Activated naive CD4-positive, alpha-beta T cell treated with Interleukin-2 at 50 U/mL for 16 hours (primary cell): ENCODE measurements around the gene PACSIN1.
"Not testable (repeated sequence)": the region's sequence is repeated elsewhere in the genome, so short reads cannot be mapped to it uniquely, and the experiment has no call there.

ENCODE experiments used
- DNase-seq: peaks from one replicate; pipeline ENCODE4 v3.0.0-alpha.2; 2020

The PACSIN1 gene

DNA sequence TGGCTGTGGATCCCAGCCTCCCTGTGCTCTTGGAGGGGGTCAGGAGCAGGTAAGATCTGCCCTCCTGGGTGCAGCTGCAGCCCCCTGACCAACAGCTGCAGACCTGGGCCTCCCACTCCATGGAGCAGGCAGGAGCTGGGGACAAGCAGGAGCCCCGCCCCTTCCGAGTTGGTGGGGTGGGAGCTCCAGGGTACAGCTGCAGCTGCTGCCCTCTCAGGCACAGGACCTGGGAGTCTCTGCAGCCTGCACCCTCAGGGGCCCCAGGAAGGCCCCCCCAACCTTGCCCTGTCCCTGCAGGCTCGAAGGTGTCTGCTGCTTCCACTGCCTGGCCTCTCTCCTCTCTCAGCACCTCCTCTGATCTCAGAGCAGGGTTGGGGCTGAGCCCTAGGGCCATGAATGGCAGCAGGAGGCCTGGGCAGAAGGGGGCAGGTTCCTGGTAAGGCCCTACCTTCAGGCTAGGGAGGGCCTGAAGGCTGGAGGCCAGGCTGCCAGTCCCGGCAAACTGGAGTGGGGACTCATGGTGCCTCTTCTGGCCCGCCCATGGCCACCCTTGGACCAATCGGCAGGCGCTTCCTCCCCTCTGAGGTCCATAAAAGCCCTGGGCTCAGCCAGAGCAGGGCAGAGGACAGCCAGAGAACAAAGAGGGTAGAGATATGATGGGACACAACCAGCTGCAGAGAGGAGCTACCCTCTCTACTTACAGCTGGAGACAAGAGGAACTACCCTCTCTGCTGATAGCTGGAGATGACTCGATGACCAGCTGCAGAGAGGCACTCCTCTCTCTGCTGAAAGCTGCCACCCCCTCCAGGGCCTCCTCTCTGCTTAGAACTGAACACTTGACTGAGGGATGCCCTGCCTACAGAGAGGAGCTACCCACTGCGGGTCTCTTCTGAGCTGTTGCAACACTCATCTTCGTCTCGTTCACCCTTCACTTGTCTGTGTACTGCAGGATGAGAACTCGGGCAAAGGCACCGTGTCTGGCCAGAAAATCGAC lies 7.8 kb upstream of the PACSIN1 start:
- no peak for DNase-seq

DNA sequence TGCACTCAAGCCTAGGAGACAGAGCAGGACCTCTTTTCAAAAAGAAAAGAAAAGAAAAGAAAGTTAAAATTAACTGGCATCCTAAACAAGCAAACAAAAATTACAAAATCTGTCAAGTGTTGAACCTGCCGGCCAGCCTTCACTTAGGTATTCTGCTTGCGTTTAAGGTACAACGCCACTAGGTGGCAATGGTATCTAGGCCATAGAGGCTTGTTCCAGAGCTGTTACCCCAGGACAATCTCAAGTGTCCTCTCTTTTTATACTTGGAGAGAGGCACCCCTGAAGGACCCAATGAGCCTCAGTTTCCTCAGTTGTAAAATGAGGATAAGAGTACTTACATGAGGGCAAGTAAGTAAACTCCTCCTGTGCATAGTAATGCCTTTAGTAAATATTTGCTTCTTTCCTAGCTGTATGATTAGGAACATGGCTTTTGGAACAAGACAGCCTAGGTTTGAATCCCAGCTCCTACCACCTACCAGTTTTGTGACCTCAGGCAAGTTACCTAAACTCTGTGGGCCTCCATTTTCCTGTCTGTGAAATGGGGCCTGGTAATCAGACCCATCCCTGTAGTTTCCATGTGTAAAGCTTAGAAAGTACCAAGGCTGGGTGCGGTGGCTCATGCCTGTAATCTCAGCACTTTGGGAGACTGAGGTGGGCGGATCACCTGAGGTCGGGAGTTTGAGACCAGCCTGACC lies 5.8 kb upstream of the PACSIN1 start:
- peak; percentile 44 for DNase-seq

DNA sequence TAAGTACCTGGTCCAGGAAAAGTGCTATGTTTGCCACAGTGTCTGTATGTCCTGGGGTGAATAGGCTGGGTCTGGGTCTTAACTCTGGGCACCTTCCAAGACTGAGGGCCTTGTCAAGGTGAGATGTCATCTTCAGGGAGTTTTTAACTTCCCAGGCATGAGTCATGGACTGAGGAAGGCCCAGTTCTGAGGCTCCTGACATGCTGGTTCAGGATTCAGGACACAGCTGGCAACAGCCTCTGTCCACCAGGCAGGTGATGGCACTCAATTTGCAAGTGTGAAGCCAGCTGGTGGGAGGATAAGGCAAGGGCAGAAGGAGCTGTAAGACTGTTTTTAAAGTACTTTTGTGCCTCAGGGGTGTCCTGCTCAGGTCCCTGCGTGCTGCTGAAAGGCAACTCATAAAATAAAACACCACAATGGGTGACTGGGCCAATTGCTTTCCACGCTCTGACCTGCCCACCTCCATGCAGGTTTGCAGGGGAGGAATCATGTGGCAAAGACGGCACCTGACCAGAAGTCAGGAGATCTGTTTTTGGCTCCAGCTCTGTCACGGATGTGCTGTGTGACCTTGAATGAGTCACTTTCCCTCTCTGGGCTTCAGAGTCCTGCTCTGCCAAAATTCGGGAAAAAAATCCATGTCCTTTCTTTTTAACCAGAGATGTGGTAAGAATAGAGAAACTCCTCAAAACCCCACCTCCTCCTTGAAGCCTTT lies 4.9 kb upstream of the PACSIN1 start:
- no peak for DNase-seq

DNA sequence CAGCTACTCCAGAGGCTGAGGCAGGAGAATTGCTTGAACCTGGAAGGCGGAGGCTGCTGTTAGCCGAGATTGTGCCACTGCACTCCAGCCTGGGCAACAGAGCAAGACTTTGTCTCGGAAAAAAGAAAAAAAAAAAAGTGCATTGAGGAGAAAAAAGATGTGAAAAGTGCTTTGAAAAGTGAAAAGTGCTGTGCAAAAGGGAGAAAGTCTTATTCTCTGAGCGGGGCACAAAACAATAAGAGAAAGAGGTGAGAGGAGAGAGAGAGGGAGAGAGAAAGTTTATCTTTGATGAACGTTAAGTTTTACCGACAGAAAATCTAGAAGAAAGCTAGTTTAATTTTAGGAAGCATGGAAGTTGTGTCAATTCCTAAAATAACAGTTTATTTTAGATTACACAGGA lies 3.9 kb upstream of the PACSIN1 start:
- DNase-seq = no peak

DNA sequence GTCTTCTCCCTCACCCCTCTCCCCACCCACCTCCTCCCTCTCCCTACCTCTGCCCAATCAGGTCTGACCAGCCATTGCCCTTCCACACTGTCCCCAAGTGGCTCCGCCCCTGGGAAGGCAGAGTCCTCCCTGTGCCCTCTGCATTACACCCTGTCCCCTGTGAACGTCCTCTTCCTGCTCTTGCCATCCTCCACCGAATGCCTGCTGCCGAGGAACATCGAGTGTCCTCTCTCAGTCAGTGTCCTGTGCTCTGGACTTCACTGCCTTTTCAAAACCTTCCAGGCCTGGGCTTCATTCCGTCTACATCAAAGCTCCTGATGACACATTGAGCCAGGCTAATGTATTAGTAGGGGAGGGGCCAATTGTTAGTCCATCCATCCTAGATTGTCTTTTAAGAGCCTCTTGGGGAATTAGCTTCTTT lies 3.3 kb upstream of the PACSIN1 start:
- no peak for DNase-seq

DNA sequence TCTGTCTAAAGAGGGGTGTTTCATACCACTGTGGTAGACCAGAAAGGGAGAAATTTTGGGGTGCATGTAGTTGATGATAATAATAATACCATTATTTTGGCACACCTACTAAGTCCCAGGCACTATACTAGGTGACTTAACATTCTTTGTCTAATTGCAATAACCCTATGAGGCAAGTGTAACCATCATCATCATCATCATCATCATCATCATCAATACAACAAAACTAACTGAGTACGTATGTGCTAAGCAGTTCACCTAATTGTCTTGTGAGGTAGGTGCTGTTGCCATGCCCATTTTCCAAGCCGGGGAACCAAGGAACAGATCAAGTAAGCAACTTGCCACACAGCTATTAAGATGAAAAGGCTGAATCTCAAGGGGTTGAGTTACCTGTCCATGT lies 2.6 kb upstream of the PACSIN1 start:
- DNase-seq = no peak

DNA sequence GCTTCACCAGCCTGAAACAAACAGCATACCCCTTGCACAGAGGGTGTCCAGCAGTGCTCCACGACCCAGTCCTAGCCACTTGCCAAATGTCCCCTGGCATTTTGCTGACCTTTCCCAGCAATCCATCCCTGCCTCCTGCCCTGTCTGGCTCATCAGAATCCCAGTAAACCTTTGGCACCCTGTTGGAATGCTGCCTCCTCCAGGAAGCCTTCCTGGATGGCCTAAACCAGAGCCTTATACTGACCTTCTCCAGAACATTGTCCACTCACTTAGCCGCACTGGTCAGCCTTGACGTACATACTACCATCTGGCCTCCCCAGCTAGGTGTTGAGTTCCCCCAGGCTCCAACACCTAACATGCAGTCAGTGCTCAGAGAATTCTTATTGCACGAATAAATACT lies 2.0 kb upstream of the PACSIN1 start:
- DNase-seq = no peak

DNA sequence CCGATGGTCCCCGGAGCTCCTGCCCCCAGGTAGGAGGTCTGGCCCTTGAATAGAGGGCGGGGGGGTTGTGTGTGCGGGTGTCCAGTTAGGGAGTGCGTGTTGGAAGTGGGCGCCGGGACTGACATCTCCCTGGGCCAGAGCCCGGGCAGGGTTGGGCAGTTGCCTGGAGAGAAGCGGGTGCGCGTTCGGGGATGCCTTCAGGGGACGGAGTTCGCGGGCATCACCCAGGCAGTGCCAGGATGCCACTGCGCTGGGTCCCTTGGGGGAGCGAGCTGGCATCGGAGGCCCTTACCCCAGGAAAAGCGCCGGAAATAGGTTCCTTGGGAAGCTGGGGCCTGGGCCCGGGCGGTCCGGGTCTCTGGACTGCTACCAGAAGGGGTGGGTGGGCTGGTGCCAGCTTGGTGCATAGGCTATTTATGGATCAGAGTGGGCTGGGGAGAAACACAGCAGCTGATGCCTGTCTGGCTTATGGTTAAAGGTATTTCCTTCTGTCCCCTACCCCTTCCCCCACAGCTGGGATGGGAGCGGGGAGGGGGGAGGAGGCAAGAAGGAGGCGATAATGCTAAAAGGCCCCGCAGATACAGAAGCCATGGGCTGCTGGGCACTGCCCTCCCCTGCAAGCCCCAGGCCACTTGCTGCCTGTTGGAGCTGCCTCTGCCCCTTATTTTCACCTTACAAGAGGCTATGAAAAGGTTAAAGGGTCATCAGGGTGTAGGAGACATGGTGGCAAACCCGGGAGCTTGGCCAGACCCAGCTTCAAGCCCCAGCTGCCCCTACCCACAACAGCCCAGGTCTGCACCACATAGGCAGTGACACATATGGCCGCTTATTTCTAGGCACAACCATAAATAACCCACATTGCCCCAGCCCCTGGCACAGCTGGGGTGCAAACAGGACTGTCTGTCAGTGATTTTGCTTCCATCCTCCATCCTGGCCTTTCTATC lies 638 bp downstream of the PACSIN1 start:
- no peak for DNase-seq

DNA sequence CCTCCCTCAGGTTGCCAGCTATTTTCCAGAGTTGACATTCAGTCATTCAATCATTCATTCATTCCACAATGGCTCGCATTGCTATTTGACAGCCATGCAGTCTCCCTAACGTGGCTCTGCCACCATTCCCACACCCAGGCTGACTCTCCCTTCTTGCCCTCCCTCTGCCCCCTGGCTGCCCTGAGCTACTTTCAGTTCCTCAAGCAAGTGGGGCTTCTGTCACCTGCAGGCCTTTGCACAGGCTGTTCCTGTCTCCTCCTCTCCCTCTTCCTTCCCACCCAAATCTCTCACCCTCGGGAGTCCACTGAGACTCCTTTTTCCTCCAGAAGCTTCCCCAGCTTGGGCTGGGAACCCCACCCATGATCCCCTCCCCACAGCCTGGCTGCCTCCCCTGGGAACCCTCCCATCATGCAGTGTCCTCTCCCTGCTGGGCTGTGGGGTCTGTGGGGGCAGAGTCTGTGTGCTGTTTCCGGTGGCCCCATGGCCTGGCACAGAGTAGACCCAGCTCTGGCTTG lies 2.6 kb downstream of the PACSIN1 start:
- DNase-seq = no peak

DNA sequence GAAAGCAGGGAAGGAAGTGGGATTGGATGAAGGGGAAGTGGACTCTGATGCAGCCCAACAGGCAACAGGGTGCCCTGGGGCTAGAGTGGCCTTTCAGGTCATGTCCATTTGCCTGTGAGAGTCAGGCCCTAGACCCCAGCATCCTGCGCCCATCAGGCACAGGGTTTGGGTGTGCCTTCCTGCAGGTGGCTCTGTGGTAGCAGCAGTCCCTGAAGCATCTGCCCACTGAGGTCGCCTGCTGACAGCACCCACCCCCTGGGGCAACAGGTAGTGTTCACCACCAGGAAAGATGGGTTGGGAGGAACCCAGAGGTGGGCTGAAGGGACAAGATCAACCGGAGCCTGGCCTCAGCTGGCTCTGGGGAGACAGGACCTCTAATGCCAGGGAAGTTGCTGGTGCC lies 3.6 kb downstream of the PACSIN1 start:
- DNase-seq = no peak

DNA sequence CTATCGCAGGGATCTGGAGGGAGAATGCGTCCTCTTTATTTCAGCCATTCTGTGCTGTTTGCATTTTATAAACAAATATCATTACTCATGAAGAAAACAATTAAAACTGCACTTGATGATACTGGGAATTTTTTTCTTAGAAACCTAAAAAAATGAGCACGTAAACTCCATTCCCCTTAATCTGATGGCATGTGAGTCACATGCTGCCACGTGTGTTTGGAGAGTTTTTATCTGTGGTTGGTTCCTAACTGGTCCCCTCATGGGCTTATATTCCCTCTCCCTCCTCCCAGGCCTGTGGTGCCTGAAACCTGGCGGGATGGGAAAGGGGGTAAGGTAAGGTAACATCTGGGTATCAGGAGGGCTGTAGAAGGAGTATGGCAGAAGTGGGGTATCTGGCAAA lies 6.5 kb downstream of the PACSIN1 start:
- no peak for DNase-seq

DNA sequence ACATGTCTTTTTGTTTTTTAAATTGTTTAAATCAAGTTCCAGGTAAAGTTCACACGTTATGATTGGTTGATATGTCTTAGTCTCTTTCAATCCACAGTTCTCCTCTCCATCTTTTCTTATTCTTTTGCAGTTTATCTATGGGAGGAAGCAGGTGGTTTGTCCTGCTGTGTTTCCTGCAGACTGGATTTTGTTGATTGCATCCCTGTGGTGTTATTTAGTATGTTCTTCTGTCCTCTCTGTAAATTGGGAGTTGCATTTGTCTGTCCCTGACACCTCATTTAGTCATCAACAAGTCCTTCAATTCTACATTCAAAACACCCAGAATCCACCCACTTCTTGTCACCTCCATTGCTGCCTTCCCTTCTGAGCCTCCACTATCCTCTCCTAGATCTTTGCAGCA lies 8.1 kb downstream of the PACSIN1 start:
- DNase-seq = no peak

DNA sequence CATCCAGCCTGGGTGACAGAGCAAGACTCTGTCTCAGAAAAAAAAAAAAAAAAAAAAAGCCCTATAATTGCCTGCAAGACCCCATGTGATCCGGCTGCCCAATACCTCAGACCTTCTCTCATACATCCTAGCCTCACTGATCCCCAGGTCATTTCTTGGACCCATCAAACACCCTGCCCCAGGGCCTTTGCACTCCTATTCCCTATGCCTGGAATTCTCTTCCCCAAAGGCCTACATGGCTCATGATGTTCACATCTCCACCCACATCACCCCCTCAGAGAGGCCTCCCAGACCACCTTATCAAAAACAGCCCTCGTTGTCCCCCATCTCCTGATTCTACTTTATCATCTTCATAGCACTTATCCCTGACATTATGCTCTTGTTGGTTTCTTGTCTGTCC lies 8.9 kb downstream of the PACSIN1 start:
- DNase-seq = no peak

DNA sequence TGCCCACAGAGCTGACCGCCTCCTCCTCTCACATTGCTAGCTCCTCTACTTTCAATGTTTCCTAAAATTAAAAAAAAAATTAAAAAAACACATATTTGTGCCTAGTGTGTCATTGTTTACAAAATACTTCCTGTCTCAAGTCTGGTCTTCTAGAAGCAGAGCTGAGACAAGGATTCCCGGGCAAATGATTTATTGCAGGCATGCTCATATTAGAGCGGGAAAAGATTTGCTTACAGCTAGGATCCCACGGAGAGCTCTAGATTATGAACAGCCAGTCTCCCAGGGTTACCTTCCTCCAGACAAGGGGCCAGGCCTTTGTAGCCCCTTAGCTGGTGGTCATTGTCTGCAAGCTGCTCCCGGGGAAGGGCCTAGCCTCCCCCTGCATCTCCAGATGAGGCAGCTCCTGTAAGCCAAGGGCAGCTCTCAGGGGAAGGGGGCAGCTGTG lies 9.4 kb downstream of the PACSIN1 start:
- no peak for DNase-seq

DNA sequence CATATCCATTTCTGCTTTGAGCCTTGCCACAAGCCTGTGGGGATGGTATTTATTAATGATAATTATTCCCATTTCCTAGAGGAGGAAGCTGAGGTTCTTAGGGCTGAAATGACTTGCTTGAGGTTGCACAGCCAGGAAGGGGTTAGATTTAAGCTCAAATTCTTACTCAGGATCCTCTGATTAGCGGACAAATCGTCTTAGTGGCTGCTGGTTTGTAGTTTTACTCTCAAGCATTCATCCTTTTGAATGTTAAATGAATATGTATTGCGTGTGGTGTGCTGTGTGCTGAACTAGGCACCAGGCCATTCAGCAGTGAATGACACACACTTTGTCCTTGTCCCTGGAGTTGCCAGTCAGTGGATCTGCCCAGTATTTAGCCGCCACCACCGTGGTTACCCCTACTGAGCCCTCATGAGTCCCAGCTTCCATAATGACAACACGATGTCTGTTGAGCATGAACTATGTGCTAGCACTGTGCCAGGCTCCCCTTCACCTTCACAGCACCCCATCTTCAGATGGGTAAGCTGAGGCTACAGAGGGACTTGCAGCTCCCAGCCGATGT lies 10.0 kb downstream of the PACSIN1 start:
- no peak for DNase-seq

DNA sequence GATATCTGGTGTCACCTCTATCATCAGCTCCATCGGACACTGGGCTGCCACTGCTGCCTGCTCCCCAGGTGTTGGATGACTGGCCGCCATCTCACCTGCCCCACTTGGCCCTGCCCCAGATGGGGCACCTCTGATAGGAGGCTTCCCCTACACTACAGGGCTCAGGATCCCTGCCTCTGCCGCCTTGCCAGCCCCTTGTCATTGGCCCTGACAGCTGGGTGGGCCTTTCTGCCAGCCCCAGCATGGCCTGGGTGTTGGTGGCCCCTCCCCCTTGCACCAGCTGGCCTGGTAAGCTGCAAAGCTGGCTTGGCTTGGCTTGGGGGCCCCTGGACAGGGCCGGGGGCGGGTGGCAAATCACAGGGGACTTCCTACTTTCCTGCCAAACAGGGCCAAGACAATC lies 10.6 kb downstream of the PACSIN1 start:
- no peak for DNase-seq

DNA sequence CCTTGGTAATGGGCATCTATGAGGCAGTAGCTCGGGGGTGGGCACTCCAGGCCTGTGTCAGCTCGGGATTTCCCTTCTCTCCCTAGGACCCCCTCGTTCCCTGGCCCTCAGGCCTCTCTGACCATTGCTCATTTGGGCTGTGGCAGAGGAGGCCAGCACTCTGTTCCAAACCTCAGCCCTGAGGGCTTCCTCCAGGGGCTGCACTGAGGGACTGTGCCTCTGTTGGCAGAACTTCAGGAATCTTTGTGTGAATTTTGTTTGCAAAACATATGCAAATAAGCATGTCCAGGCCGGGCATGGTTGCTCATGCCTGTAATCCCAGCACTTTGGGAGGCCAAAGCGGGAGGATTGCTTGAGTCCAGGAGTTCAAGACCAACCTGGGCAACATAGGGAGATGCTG lies 11.0 kb downstream of the PACSIN1 start:
- DNase-seq = no peak

DNA sequence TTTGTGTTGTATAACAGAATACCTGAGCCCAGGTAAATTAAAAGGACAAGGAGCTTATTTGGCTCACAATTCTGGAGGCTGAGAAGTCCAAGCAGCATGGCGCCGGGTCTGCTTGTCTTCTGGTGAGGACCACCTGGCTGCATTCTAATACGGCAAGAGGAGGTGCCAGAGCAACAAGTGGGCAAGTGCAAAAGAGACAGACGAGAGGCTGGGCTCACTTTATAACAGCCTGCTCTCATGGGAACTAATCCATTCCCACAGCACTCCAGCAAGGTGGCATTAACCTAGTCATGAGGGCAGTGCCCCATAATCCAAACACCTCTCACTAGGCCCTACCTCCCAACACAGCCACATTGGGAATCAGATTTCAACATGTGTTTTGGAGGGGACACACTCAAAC lies 12.9 kb downstream of the PACSIN1 start:
- no peak for DNase-seq

DNA sequence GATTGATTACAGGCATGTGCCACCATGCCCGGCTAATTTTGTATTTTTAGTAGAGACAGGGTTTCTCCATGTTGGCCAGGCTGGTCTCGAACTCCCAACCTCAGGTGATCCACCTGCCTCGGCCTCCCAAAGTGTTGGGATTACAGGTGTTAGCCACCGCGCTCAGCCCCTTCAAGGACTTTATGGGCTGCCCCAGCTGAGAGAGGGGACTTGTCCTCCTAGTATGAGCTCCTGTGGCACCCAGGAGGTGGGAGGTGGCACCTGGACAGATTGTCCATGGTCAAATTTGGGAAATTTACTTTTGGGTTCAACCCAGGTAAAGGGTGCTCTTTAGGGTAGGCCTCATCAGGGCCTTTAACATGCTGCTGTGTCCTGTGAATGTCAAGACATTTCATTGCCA lies 17.9 kb downstream of the PACSIN1 start:
- DNase-seq = not testable (repeated sequence)

DNA sequence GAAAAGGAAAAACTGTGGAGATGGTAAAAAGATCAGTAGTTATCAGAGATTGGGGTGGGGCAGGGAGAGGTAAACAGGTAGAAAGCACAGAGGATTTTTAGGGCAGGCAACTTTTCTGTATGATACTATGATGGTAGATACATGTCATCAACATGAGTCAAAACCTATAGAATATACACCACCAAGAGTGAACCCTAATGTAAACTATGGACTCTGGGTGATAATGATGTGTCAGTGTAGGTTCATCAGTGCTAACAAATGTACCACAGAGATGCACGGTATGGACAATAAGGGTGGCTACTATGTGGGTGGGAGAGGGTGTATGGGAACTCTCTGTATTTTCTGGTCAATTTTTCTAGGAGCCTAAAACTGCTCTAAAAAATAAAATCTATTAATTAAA lies 18.5 kb downstream of the PACSIN1 start:
- DNase-seq = no peak

DNA sequence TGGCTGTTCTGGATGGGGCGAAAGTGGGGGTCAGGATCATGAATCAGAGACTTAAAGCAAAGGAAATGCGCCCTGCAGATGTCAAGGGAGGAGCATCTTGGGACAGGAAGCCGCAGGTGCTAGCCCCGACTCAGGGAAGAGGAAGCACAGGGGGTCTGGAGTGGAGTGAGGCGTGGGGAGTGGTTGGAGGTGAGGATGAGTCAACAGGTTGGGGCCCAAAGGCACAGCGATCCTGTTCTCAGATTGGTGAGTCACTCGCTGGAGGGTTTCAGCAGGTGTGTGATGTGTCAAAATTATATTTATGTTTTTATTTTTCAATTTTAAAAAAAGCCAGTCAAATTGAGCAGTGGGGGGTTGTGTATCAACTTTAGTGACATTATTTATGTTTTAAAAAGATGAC lies 19.0 kb downstream of the PACSIN1 start:
- peak; percentile 70 for DNase-seq
